Activated T-cell treated with anti-CD3 and anti-CD28 coated beads for 48 hours (primary cell): ENCODE results near the gene IFITM10.

ENCODE experiments used
- DNase-seq: peaks from one replicate; pipeline ENCODE4 v3.0.0-alpha.2; 2020; ENCODE audit warnings: low read depth

The IFITM10 gene

GRCh38 chr11:1739576-1739975 is 10.8 kb downstream of the IFITM10 start:
- DNase-seq = no peak

DNA sequence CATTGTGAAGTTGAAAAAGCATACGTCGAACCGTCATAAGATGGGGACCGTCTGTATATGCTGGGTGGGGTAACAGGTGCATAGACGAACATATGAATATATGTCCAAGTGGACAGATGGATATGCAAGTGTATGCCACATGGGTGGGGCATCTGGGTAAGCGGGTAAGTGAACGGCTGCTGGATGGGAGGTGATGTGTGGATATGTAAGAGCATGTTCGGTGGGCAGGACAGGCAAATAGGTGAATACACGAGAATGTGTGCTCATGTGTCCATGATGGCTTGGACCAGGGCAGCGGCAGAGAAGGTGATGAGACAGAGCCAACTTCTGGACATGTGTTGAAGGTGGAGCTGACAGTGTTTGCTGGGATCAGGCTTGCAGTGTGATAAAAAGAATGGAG is 12.0 kb downstream of the IFITM10 start:
- no peak for DNase-seq

DNA sequence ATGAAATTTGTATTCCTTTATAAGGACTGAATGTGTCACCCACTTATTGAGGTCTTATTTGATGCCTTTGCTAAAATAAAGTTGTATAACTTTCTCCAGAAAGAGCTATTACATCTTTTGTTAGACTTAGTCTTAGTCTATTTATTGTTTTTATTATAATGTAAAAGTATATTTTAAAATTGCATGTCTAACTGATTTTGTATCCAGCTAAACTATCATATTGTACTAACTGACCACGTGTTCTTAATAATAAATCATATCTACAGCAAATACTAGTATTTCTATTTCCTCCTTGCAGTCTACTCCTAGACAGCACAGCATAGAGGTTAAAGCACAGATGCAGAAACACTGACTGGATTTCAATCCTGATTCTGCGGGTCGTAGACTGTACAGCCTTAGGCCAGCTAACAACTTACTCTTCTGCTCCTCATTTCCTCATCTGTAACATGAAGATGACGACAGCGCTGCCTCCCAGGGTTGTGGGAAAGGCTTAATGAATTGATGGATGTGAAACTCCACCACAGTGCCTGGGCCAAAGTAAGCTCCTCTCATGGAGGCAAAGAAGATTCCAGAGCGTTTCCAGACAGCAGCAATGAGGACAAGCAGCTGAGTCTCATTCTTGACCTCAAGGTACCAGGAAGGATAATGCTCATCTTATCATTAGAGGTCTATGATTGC is 13.2 kb downstream of the IFITM10 start:
- DNase-seq = no peak

DNA sequence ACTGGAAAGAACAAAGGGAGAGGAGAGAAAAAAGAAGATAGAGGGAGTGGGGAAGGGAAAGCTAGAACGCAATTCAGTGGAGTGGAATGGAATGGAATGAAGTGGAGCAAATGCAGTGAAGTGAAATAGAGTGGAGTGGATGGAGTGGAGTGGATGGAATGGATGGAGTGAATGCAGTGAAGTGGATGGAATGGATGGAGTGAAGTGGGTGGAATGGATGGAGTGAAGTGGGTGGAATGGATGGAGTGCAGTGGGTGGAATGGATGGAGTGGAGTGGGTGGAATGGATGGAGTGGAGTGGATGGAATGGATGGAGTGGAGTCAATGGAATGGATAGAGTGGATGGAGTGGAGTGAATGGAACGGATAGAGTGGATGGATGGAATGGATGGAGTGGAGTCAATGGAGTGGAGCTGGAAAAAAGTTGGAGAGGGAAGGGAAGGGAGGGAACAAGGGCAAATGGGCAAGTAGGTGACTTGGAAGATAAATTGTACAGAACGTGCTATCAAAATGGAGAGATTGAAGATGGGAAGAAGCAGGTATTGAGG is 13.9 kb downstream of the IFITM10 start:
- DNase-seq = no peak

GRCh38 chr11:1735271-1735670 is 15.1 kb downstream of the IFITM10 start:
- no peak for DNase-seq

GRCh38 chr11:1734641-1735081 is 15.7 kb downstream of the IFITM10 start:
- DNase-seq = no peak

DNA sequence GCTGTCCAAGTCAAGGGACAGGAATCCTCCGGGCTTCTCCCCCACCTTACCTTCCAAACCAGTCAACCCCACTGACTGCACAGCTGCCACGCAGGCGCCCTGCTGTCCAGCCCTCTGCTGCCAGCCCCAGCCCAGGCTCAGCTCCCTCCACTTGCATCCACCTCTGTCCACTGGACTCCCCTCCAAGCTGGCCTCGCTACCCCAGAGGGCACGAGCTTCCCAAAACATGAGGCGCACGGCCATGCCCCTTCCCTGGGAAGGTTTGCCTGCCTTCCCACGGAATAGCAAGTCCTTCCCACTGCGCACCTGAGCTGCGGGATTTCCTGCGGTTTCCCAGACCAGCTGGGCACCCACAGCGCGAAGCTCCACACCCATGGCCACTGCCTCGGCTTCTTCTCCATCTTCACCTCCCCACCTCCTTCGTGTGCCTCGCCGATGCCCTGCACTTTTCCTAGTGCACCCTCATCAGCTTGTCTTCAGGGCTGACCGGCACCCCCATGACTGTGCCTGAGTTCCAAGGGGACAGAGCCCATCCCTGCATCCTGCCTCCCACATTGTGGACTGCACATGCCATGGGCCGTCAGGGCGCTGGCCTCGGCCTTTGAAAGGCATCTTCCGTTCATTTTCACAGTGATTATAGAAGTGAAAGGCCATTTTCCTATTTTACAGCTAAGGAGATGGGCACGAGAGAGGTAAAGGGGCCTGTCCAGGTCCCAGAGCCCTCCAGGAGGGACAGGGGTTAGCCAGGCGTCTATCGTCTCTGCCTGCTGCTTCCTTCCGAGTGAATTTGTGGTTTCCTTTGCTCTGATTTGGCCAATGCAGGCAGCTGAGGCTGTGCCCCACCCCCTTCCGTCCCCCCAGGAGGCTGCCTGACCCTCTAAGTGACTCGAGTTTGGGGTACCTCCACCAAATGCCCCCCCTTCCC is 16.4 kb downstream of the IFITM10 start:
- no peak for DNase-seq

DNA sequence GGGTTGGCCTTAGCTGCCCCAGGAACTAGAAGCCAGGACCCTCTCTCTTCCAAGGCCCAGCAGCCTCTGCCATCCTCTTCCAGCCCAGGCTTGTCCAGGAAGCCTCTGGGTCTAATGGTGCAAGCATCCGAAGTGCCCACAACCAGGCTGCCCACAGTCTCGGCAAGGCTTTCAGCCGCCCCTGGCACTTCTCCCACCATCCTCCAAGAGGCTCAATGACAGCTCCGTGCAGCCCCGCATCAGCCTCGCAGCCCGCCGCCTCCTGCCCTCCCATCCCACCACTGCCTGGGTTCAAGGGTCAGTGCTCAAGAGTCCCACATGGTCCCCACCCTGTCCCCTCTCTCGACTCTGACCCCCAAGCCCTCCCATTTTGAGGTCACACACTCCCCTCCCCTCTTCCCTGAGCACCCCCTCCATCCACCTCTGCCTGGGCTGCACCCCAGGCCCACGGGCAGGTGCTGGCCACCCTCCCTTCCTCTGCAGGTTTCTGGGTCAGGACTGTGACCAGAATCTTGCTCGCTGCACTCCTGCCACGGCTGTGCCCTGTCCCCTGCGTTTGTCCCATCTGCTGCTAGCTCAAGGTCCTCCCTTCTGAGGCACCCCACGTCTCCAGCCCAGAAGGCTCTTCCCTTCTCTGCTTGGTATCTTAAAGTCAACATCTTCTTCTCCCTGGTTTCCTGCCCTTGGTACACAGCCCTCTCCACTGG is 17.2 kb downstream of the IFITM10 start:
- no peak for DNase-seq

- no peak for DNase-seq
Observed at GRCh38 chr11:1732418-1733008, 17.9 kb downstream of the IFITM10 start.

- DNase-seq = no peak
Observed at GRCh38 chr11:1731451-1732059, 18.8 kb downstream of the IFITM10 start.

GRCh38 chr11:1730059-1730629 is 20.3 kb downstream of the IFITM10 start:
- DNase-seq = no peak

DNA sequence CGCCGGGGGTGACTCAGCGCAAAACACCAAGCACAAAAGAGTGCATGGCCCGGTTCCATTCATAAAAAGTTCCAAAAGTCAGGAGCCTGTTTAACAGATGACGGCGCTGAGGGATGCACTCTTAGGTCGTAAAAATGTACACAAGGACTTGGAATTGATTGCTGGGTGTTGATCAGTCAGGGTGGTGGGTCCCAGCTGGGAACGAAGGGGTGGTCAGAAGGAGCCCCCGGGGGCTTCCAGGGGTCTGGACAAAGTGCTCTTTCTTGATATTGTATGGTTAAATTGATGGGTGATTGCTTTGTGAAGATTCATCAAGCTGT is 20.7 kb downstream of the IFITM10 start:
- no peak for DNase-seq

DNA sequence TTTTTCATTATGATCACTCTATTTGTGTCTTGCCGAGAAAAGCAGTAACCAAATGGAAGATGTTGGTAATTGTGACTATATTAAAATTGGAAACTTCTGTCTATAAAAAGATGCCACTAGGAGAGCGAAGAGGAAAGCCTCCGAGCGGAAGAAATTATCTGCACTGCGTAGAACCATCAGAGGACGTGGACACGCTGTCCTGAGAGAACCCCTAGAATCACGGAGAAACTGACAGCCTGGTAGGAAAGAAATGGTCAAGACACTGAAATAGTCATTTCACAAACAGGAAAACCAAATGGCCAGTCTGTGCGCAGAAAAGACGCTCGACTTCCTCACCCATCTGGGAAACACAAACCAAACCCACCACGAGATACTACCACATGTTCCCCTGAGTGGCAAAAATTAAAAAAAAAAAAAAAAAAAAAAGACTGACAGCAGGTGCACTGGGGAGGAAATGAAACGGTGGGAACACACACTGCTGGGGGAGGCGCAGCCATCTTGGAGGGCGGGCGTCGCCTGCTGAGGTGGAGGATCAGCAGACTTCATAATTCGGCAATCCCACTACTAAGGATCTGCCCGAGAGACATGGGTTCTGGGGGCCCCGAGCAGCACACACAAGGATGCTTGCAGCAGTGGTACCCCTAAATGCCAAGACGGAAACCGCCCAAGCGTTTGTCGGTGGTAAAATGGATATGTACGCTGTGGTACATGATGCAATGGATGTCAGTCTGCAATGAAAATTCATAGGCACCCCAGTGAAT is 21.3 kb downstream of the IFITM10 start:
- no peak for DNase-seq

GRCh38 chr11:1728301-1728700 is 22.1 kb downstream of the IFITM10 start:
- no peak for DNase-seq

GRCh38 chr11:1727861-1728260 is 22.5 kb downstream of the IFITM10 start:
- no peak for DNase-seq

DNA sequence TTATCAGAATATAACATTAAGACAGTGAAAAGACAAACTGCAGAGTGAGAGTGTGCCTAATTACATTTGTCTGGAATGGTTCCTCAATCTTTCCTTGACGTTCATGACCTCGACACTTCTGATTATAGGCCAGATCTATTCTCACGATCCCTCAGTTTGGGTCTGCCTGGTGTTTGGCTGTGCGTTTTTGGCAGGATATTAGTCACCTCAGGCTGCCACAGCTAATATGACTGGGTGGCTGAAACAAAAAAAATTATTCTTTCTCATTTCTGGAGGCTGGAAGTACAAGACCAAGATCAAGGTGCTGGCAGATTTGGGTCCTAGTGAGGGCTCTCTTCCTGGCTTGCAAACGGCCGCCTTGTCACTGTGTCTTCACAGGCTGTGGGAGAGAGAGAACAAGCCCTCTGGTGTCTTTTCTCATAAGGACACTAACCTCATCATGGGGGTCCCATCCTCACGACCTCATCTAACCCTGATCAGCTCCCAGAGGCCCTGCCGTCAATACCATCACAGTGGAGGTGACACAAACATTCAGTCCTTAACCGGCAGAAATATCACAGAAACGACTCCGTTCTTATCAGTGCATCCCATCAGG is 23.2 kb downstream of the IFITM10 start:
- no peak for DNase-seq

GRCh38 chr11:1719781-1720180 is 30.6 kb downstream of the IFITM10 start:
- DNase-seq = no peak

- no peak for DNase-seq
Observed at GRCh38 chr11:1718326-1718725, 32.1 kb downstream of the IFITM10 start.

DNA sequence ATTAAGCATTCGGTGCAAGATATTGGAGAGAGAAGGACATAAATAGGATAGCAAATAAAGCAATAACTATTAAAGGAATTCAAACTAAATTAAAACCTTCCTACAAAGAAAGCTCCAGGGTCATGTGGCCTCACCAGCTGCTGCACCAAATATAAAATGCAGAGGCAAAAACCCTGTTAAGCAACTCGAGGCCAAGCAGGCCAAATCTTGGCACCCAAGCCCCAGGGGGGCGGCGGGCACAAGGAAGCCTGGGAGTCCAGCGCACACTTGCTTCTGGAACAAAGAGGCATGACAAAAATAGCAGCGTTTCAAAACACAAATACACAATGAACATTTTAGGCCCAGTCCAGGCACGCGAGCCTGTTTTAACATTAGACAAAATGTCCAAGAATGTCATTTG is 32.6 kb downstream of the IFITM10 start:
- no peak for DNase-seq
